ENCODE results near the gene PIP5K1C.

DNA sequence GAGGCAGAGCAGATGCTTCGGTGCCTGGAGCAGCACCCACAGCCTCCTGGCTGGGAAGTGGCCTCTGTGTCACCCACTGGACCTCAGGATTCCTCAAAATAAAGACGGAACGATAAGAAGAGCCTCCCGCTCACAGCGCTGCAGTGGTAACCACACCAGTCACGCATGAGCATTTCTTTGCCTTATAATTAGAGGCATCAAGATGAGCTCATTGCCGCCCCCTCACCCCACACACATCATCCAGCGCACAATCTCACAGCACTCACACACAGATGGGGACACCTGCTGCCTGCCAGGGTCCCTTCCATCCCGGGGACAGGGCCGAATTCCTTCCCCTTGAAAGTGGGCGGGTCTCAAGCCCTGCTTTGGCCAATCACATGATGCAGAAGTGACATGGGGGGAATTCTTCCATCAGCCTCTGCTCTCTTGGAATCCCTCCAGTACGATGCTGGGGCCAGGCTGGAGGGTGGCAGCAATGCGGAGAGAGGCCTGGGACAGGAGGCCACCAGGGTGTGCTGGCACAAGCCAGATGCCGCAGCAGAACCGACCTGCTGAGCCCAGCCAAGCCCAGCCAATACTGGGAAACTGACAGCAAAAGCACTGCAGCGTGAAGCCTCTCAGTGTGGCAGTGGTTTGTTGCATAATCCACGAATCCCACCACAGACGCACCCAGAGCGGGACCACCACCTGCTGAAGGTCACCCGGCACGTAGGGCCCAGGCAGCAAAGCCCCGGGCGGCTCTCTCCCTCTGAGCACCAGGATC, 16.0 kb downstream of the PIP5K1C start:
- TF ChIP-seq EZH2 (IDR thresholded peaks at IDR 0.05): no peak
- TF ChIP-seq SP1 (IDR thresholded peaks at IDR 0.05; ENCODE audit: low read depth): no peak
- TF ChIP-seq TCF7L2 (IDR thresholded peaks at IDR 0.05; ENCODE audit: borderline replicate concordance, extremely low read depth, insufficient read depth, insufficient read length): no peak
- no peak for TF ChIP-seq SIN3A (IDR thresholded peaks at IDR 0.05; ENCODE audit: low read depth)
- TF ChIP-seq MAX (IDR thresholded peaks at IDR 0.05): no peak
- TF ChIP-seq CTCF (IDR thresholded peaks at IDR 0.05 in 2 of 3, conservative IDR thresholded peaks at IDR 0.05 in 1 of 3; ENCODE audit: borderline replicate concordance in 1 of 3, insufficient read depth in 1 of 3, low read depth in 2 of 3, low read length in 2 of 3): no peak
- TF ChIP-seq POLR2AphosphoS5 (IDR thresholded peaks at IDR 0.05; ENCODE audit: low read depth, low read length): no peak
- no peak for TF ChIP-seq ELF1 (IDR thresholded peaks at IDR 0.05; ENCODE audit: borderline replicate concordance, low read depth)
- TF ChIP-seq SRF (IDR thresholded peaks at IDR 0.05; ENCODE audit: low read depth): no peak
- TF ChIP-seq RAD21 (IDR thresholded peaks at IDR 0.05; ENCODE audit: low read depth): no peak
